SK-N-SH treated with all-trans-retinoic acid at 6 μM for 48 hours (cell line): ENCODE measurements around the gene CBLN3.

Experiments
- ARNTL ChIP-seq: fragments of 450-650 bp; formaldehyde crosslinking; IDR thresholded peaks from 2 replicates; pipeline ENCODE4 v1.5.0; 2020; ENCODE audit warnings: low read depth, mild to moderate bottlenecking, moderate library complexity, borderline replicate concordance
- CREB5 ChIP-seq: fragments of 250-450 bp; sonication (Bioruptor Pico); IDR thresholded peaks from 2 replicates; pipeline ENCODE4 v1.5.1; 2020; ENCODE audit warnings: low read depth, mild to moderate bottlenecking, moderate library complexity
- CSRNP3 ChIP-seq: fragments of 250-450 bp; sonication (Bioruptor Pico); IDR thresholded peaks from 2 replicates; pipeline ENCODE4 v1.5.1; 2021; ENCODE audit warnings: mild to moderate bottlenecking, moderate library complexity
- ISL1 ChIP-seq: fragments of 250-450 bp; sonication (Bioruptor Pico); IDR thresholded peaks from 2 replicates; pipeline ENCODE4 v2.1.2; 2022; ENCODE audit warnings: mild to moderate bottlenecking, moderate library complexity
- OSR1 ChIP-seq: fragments of 250-450 bp; sonication (Bioruptor Pico); IDR thresholded peaks from 2 replicates; pipeline ENCODE4 v1.8.0; 2022; ENCODE audit warnings: moderate library complexity, mild to moderate bottlenecking, inconsistent platforms
- PATZ1 ChIP-seq: fragments of 250-450 bp; sonication (Bioruptor Pico); IDR thresholded peaks from 2 replicates; pipeline ENCODE4 v1.8.0; 2020; ENCODE audit warnings: mild to moderate bottlenecking, moderate library complexity, borderline replicate concordance
- POU6F1 ChIP-seq: fragments of 250-450 bp; sonication (Bioruptor Pico); IDR thresholded peaks from 2 replicates; pipeline ENCODE4 v1.8.0; 2021; ENCODE audit warnings: low read depth, mild to moderate bottlenecking, moderate library complexity, borderline replicate concordance
- RARB ChIP-seq: fragments of 250-450 bp; sonication (Bioruptor Pico); IDR thresholded peaks from 2 replicates; pipeline ENCODE4 v1.8.0; 2021; ENCODE audit warnings: mild to moderate bottlenecking, moderate library complexity
- SNAI2 ChIP-seq: fragments of 250-450 bp; sonication (Bioruptor Pico); IDR thresholded peaks from 2 replicates; pipeline ENCODE4 v1.5.0; 2020; ENCODE audit warnings: mild to moderate bottlenecking, moderate library complexity
- TSHZ2 ChIP-seq: fragments of 250-450 bp; sonication (Bioruptor Pico); IDR thresholded peaks from 2 replicates; pipeline ENCODE4 v1.5.0; 2020; ENCODE audit warnings: mild to moderate bottlenecking, moderate library complexity
- ZC3H10 ChIP-seq: fragments of 250-450 bp; sonication (Bioruptor Pico); IDR thresholded peaks from 2 replicates; pipeline ENCODE4 v1.5.1; 2021; ENCODE audit warnings: mild to moderate bottlenecking, moderate library complexity
- ZFP30 ChIP-seq: fragments of 450-650 bp; formaldehyde crosslinking; IDR thresholded peaks from 2 replicates; pipeline ENCODE4 v1.5.0; 2022; ENCODE audit warnings: mild to moderate bottlenecking, moderate library complexity
- ZNF565 ChIP-seq: fragments of 450-650 bp; formaldehyde crosslinking; conservative IDR thresholded peaks from 2 replicates; pipeline ENCODE4 v1.5.0; 2020; ENCODE audit warnings: low read depth, mild to moderate bottlenecking, moderate library complexity
- ZNF70 ChIP-seq: fragments of 450-650 bp; formaldehyde crosslinking; IDR thresholded peaks from 2 replicates; pipeline ENCODE4 v1.5.0; 2020; ENCODE audit warnings: mild to moderate bottlenecking, moderate library complexity

GRCh38 chr14:24465805-24466204, 36.3 kb upstream of the CBLN3 start:
- TF ChIP-seq ZNF70 (CRISPR knock-in tag) (no peak), ZNF565 (CRISPR knock-in tag) (no peak), ZFP30 (no peak), ISL1 (CRISPR knock-in tag) (no peak), SNAI2 (no peak), CREB5 (CRISPR knock-in tag) (no peak), ZC3H10 (no peak), RARB (CRISPR knock-in tag) (no peak), CSRNP3 (CRISPR knock-in tag) (no peak), TSHZ2 (CRISPR knock-in tag) (no peak), OSR1 (CRISPR knock-in tag) (no peak), ARNTL (CRISPR knock-in tag) (no peak), PATZ1 (CRISPR knock-in tag) (no peak), POU6F1 (CRISPR knock-in tag) (no peak)
